Duodenal mucosa (tissue), 2 donors: ENCODE data around the gene DDX53.

Experiments
- H3K27ac ChIP-seq: one replicate; pipeline ENCODE4 v1.7.0; 2013; ENCODE audit warnings: low read depth, low read length
- H3K27me3 ChIP-seq, 2 donors: one replicate each; pipeline ENCODE4 v1.7.0; 2013; ENCODE audit warnings: low read length in 2 of 2, control low read depth in 1 of 2; ENCODE audit not compliant: insufficient read depth in 2 of 2, control insufficient read depth in 1 of 2
- H3K36me3 ChIP-seq, 2 donors: one replicate each; pipeline ENCODE4 v1.7.0; 2013; ENCODE audit warnings: low read length in 2 of 2, control low read depth in 1 of 2; ENCODE audit not compliant: insufficient read depth in 2 of 2, control insufficient read depth in 1 of 2
- H3K4me1 ChIP-seq, 2 donors: one replicate each; pipeline ENCODE4 v1.7.0; 2013; ENCODE audit warnings: low read length in 2 of 2, control low read depth in 1 of 2; ENCODE audit not compliant: insufficient read depth in 2 of 2, control insufficient read depth in 1 of 2
- H3K4me3 ChIP-seq, 2 donors: one replicate each; pipeline ENCODE4 v1.7.0; 2013; ENCODE audit warnings: low read length in 2 of 2, low read depth in 1 of 2
- H3K9ac ChIP-seq, 2 donors: one replicate each; pipeline ENCODE4 v1.7.0; 2013; ENCODE audit warnings: low read length in 2 of 2, low read depth in 1 of 2
- H3K9me3 ChIP-seq, 2 donors: one replicate each; pipeline ENCODE4 v1.7.0; 2013; ENCODE audit warnings: low read length in 2 of 2, control low read depth in 1 of 2; ENCODE audit not compliant: control insufficient read depth in 1 of 2

The DDX53 gene

DNA sequence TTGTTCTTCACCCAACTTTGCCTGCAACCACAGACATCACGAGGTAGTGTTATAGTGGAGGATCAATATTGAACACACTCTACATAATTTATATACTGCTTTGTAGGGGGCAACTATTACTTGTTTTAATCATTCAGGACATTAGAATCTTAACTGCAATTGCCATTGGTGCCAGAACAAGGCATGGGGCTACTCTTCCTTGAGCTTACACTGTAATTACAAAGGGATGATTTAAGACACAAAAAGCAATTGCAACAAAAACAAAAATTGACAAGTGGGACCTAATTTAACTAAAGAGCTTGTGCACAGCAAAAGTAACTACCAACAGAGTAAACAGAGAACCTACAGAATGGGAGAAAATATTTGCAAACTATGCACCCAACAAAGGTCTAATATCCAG lies 24.0 kb upstream of the DDX53 start:
- H3K36me3 ChIP-seq: no peaks in the 10 kb centered on the region
- no peaks in the 10 kb centered on the region for H3K4me1 ChIP-seq
- H3K9me3 ChIP-seq: no peaks in the 10 kb centered on the region
- H3K9ac ChIP-seq: no peak overlapping the region
- H3K4me3 ChIP-seq: no peak overlapping the region
- H3K27ac ChIP-seq: no peak overlapping the region
- H3K27me3 ChIP-seq: no peaks in the 10 kb centered on the region

DNA sequence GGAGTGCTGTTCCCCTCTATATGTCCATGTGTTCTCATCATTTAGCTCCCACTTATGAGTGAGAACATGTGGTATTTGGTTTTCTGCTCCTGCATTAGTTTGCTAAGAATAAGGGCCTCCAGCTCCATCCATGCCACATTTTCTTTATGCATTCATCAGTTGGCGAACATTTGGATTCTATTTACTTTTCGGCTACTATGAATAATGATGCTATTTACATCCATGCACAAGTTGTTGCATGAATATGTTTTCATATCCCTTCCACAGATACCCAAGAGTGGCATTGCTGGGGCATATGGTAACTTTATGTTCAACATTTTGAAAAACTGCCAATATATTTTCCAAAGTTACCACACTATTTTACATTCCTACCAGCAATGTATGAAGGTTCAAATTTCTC lies 13.8 kb upstream of the DDX53 start:
- no peak overlapping the region for H3K27ac ChIP-seq
- no peaks in the 10 kb centered on the region for H3K9me3 ChIP-seq
- no peak overlapping the region for H3K4me3 ChIP-seq
- H3K4me1 ChIP-seq: no peaks in the 10 kb centered on the region
- no peaks in the 10 kb centered on the region for H3K27me3 ChIP-seq
- H3K9ac ChIP-seq: no peak overlapping the region
- no peaks in the 10 kb centered on the region for H3K36me3 ChIP-seq

DNA sequence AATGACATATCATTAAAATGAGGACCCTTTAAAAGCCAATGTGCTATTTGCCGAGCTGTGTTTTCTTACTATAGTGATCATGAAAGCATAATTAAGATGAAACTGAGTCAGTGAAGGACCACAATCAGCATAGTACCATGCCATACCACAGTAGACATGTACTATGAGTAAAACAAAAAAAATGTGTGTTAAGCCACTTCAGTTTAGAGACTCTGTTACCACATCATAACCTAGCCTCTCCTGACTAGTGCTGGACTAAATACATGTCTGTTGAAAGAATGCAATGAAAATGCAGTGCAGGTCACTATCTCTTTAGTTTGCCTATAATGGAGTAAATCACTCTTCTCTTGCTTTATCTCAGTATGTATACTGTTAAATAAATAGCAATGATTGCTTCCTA lies 12.3 kb upstream of the DDX53 start:
- H3K27ac ChIP-seq: no peak overlapping the region
- no peaks in the 10 kb centered on the region for H3K27me3 ChIP-seq
- H3K36me3 ChIP-seq: no peaks in the 10 kb centered on the region
- H3K4me3 ChIP-seq: no peak overlapping the region
- no peaks in the 10 kb centered on the region for H3K9me3 ChIP-seq
- no peak overlapping the region for H3K9ac ChIP-seq
- no peaks in the 10 kb centered on the region for H3K4me1 ChIP-seq

DNA sequence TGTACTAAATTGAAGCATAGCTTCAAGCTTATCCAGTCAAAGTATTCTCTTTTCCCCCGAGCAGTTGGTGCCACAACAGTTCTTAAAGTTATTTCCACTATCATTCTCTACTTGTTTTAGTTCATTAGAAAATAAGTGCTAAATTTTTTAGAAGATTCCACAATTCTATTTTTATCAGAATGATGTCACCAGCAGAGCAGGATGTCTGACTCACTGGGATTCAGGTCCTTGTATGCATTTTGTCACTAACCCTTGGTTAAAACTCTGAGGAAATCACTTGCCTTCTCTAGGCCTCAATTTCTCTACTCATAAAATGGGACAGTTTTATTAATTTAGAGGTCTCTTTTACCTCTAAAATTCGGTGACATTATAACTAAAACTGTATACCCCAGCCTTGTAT lies 3.4 kb downstream of the DDX53 start:
- H3K27me3 ChIP-seq: no peaks in the 10 kb centered on the region
- no peak overlapping the region for H3K9ac ChIP-seq
- no peak overlapping the region for H3K4me3 ChIP-seq
- no peaks in the 10 kb centered on the region for H3K36me3 ChIP-seq
- H3K27ac ChIP-seq: no peak overlapping the region
- no peaks in the 10 kb centered on the region for H3K9me3 ChIP-seq
- H3K4me1 ChIP-seq: no peaks in the 10 kb centered on the region

DNA sequence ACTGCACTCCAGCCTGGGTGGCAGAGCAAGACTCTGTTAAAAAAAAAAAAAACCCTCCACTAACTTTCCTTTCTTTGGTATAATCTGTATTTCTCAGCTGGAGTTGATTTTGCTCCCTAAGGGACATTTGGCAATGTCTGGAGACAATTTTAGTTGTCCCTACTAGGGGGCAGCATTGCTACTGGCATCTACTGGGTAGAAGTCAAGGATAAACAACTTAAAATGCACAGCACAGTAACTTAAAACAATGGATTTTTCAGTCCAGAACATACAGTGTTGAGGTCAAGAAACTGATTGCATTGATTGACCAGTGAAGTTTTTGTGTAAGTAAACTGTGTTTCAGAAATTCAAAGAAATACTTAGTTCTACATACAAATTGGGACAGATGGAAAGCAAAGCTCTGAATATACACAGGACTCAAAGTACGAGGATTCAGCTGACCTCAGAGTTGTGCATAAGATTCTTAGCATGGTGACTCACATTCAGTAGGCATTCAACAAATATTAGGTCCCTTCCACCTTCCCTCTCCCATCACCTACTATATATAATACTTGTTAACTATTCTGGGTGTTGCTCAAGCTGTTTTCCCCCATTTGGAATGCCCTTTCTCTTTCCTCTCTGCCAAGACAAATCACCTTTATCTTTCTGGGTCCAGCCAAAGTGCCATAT lies 8.8 kb downstream of the DDX53 start:
- Histone ChIP-seq H3K4me3 (no peak overlapping the region), H3K9me3 (no peaks in the 10 kb centered on the region)

DNA sequence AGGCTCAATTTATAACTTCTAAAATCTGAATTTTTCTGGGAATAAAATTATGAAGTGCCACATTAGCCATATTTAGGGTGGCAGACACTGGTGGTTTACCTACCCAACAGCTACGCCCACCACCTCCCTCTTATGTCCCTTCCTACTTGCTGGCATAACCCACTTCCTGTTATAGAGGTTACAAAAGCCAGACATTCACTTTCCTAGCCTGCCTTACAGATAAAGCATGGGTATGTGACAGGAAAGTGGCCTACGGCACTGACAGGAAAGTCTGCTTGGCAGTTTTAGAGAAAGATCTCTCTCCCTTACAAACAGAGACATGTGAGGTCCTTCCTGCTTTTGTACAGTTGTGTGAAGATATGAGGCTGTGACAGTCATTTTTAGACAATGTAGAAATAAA lies 12.4 kb downstream of the DDX53 start:
- no peaks in the 10 kb centered on the region for H3K27me3 ChIP-seq
- peaks cover 0 to 5% of the 10 kb centered on the region in 2 donors for H3K4me1 ChIP-seq
- no peak overlapping the region for H3K4me3 ChIP-seq
- H3K9ac ChIP-seq: no peak overlapping the region
- no peak overlapping the region for H3K27ac ChIP-seq
- H3K36me3 ChIP-seq: no peaks in the 10 kb centered on the region
- no peaks in the 10 kb centered on the region for H3K9me3 ChIP-seq

More for the DNA sequence above, 8.8 kb downstream of the DDX53 start:
- no peak overlapping the region for H3K27ac ChIP-seq
- no peaks in the 10 kb centered on the region for H3K27me3 ChIP-seq
- no peak overlapping the region for H3K9ac ChIP-seq
- peaks cover 0 to 5% of the 10 kb centered on the region in 2 donors for H3K4me1 ChIP-seq
- H3K36me3 ChIP-seq: no peaks in the 10 kb centered on the region

DNA sequence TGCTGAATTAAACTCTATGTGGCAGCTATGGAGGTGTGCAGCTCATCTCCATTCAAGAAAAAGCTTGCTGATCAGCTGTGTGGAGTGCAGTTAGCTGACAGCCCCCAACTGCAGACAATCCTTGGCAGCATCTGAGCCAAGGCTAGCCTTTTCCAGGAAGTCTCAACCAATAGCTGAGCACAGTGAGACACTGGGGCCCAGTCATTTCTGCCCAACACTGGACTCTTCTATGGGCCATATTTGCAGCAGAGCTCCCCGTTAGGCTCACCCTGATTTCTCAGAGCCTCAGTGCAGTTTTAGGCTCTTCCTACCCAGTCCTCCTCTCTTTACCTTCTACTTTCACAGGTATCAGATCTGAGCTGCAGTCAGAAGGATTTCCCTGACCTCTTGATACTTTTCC lies 12.9 kb downstream of the DDX53 start:
- Histone ChIP-seq H3K27me3 (no peaks in the 10 kb centered on the region), H3K36me3 (no peaks in the 10 kb centered on the region), H3K9me3 (no peaks in the 10 kb centered on the region), H3K27ac (no peak overlapping the region), H3K4me1 (peaks cover 0 to 5% of the 10 kb centered on the region in 2 donors), H3K4me3 (no peak overlapping the region), H3K9ac (no peak overlapping the region)

DNA sequence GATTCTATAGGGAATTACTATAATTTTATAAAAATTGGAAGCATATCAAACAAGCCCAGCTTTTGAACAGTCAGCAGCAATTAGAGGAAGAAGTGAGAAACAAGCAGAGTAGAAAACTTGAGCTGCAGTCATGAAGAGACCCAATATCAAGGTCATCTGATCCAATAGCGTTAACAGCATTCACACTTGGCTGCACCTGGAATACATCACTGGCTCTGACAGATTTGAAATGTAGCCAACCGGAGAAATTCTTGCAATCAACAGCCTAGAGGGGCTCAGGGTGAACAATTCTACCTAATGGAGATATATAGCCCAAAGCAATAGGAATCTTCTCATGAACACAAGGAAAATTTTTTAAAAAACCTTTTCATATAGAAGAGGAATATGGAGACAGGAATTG lies 13.6 kb downstream of the DDX53 start:
- Histone ChIP-seq H3K36me3 (no peaks in the 10 kb centered on the region), H3K27ac (no peak overlapping the region), H3K4me1 (peaks cover 0 to 5% of the 10 kb centered on the region in 2 donors), H3K9ac (no peak overlapping the region), H3K9me3 (no peaks in the 10 kb centered on the region), H3K4me3 (no peak overlapping the region), H3K27me3 (no peaks in the 10 kb centered on the region)

DNA sequence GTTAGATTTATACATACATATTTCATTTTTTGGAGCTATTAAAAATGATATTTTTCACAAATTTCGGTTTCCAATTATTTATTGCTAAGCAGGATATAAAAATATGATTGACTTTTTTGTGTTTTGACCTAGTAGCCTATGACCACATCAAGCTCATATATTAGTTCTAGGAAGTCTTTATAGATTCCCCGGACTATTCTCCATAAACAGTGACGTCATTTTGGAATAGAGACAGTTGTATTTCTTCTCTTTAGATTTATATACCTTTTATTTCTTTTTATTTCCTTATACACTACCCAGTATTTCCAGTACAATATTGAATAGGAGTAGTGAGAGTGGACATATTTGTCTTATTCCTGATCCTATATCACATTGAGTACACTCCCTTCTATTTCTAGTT lies 31.8 kb downstream of the DDX53 start:
- H3K27ac ChIP-seq: no peak overlapping the region
- no peaks in the 10 kb centered on the region for H3K4me1 ChIP-seq
- no peaks in the 10 kb centered on the region for H3K9me3 ChIP-seq
- H3K4me3 ChIP-seq: no peak overlapping the region
- no peaks in the 10 kb centered on the region for H3K36me3 ChIP-seq
- no peak overlapping the region for H3K9ac ChIP-seq
- no peaks in the 10 kb centered on the region for H3K27me3 ChIP-seq

DNA sequence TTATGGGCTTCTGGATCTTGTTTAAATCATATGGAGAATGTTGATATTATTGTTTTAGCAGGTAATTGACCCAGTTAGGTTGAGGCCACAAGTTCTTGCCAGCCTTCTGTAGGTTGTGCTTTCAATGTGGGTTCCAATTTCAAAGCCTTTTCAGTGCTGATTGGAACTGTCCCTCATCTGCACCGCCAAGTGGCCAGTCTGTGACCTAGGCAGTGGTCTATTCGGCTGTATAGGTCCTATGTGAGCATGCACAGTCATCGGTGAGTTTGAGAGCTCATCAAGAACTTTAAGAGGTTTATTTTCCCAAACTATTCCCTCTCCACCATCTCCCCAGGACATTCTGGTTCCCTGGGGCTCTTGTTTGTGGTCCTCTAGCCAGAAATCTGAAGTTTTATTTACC lies 35.7 kb downstream of the DDX53 start:
- Histone ChIP-seq H3K4me3 (no peak overlapping the region), H3K27me3 (no peaks in the 10 kb centered on the region), H3K4me1 (no peaks in the 10 kb centered on the region), H3K9ac (no peak overlapping the region), H3K27ac (no peak overlapping the region), H3K36me3 (no peaks in the 10 kb centered on the region), H3K9me3 (no peaks in the 10 kb centered on the region)

DNA sequence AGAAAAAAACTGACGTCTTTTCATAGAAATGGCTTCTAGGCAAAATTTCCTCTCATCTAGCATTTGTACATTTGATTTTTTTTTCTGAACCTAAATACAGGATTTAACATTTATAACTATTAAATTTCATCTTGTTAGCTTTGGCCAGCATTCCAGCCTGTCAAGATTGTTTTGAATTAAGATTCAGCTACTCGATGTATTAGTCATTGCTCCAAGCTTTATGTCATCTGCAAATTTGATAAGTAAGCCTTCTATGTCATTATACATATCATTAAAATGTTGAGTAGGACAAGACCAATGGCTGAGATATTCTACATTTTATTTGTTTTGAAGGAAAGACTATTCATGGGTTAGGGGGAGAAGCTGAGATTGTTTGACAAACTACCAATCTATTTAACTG lies 46.7 kb downstream of the DDX53 start:
- Histone ChIP-seq H3K9ac (no peak overlapping the region), H3K27ac (no peak overlapping the region), H3K27me3 (no peaks in the 10 kb centered on the region), H3K9me3 (no peaks in the 10 kb centered on the region), H3K4me3 (no peak overlapping the region), H3K4me1 (no peaks in the 10 kb centered on the region), H3K36me3 (no peaks in the 10 kb centered on the region)
